ENCODE data around the gene SERPINA6. TPM values are rescaled to one million over a fixed set of nuclear protein-coding genes. Genes with fewer than 3 reads are reported as not detected.
"Not testable (repeated sequence)": the region's sequence is repeated elsewhere in the genome, so short reads cannot be mapped to it uniquely, and the experiment has no call there.

The SERPINA6 gene
- total RNA-seq, 1 donor from 2014 or later, result not detected

- ChIA-PET CTCF (no interaction called here), POLR2A (no interaction called here)
- ATAC-seq (ENCODE audit: low read depth), result no peak
- DNase-seq, result no peak
- peaks cover 17% of the 10 kb centered on the region for H3K4me1 Mint-ChIP-seq
- intact Hi-C loops (cut with micrococcal nuclease), result no loop called here
- H3K9me3 Mint-ChIP-seq, result peaks cover 6% of the 10 kb centered on the region
- H3K36me3 Mint-ChIP-seq (ENCODE audit: low read depth), result no peaks in the 10 kb centered on the region
- H3K27ac Mint-ChIP-seq, result no peak overlapping the region
- H3K4me3 Mint-ChIP-seq, result no peak overlapping the region
- no peaks in the 10 kb centered on the region for H3K27me3 Mint-ChIP-seq
- TF ChIP-seq CTCF (IDR thresholded peaks at IDR 0.05), result no peak
Measured at GRCh38 chr14:94349276-94349675, 26.1 kb upstream of the SERPINA6 start.

GRCh38 chr14:94348836-94349235 is 25.7 kb upstream of the SERPINA6 start:
- H3K27ac Mint-ChIP-seq, result no peak overlapping the region
- peaks cover 17% of the 10 kb centered on the region for H3K4me1 Mint-ChIP-seq
- no peak overlapping the region for H3K4me3 Mint-ChIP-seq
- POLR2A ChIA-PET, result no interaction called here
- CTCF ChIA-PET, result no interaction called here
- no peaks in the 10 kb centered on the region for H3K27me3 Mint-ChIP-seq
- H3K9me3 Mint-ChIP-seq, result peaks cover 6% of the 10 kb centered on the region
- ATAC-seq (ENCODE audit: low read depth) (no peak), DNase-seq (no peak)
- no peak for TF ChIP-seq CTCF (IDR thresholded peaks at IDR 0.05)
- H3K36me3 Mint-ChIP-seq (ENCODE audit: low read depth), result no peaks in the 10 kb centered on the region
- intact Hi-C loops (cut with micrococcal nuclease), result no loop called here

- peaks cover 2% of the 10 kb centered on the region for H3K9me3 Mint-ChIP-seq
- TF ChIP-seq CTCF (IDR thresholded peaks at IDR 0.05), result no peak
- POLR2A ChIA-PET, result interaction anchor here (0.8 kb wide), 1 partner anchor 1279 kb away, joined by 3 read pairs; no protein-coding TSS in a partner anchor
Measured at GRCh38 chr14:94346841-94347240, 23.7 kb upstream of the SERPINA6 start.

GRCh38 chr14:94346065-94346786 is 23.1 kb upstream of the SERPINA6 start:
- H3K27me3 Mint-ChIP-seq; H3K9me3 Mint-ChIP-seq; CTCF ChIA-PET; intact Hi-C loops (cut with micrococcal nuclease); H3K4me3 Mint-ChIP-seq; DNase-seq; H3K36me3 Mint-ChIP-seq (ENCODE audit: low read depth): not testable (repeated sequence)
- POLR2A ChIA-PET, result interaction anchor here (0.8 kb wide), 1 partner anchor 1278 kb away, joined by 3 read pairs; no protein-coding TSS in a partner anchor
- ATAC-seq (ENCODE audit: low read depth), result peak; percentile 83
- H3K4me1 Mint-ChIP-seq, result peaks cover 20% of the 10 kb centered on the region
- peak overlapping the region; percentile 82 for H3K27ac Mint-ChIP-seq

More at GRCh38 chr14:94346841-94347240, 23.7 kb upstream of the SERPINA6 start:
- CTCF ChIA-PET, result no interaction called here
- intact Hi-C loops (cut with micrococcal nuclease), result no loop called here
- peaks cover 20% of the 10 kb centered on the region for H3K4me1 Mint-ChIP-seq
- peaks cover 1% of the 10 kb centered on the region for H3K27me3 Mint-ChIP-seq
- H3K27ac Mint-ChIP-seq, result peak overlapping the region; percentile 82
- ATAC-seq (ENCODE audit: low read depth), result no peak
- DNase-seq, result no peak
- H3K36me3 Mint-ChIP-seq (ENCODE audit: low read depth), result no peaks in the 10 kb centered on the region
- H3K4me3 Mint-ChIP-seq, result no peak overlapping the region

GRCh38 chr14:94345344-94346064 is 22.4 kb upstream of the SERPINA6 start:
- DNase-seq (no peak), ATAC-seq (ENCODE audit: low read depth) (peak; percentile 34)
- ChIA-PET CTCF (no interaction called here), POLR2A (no interaction called here)
- H3K9me3 Mint-ChIP-seq, result no peaks in the 10 kb centered on the region
- peak overlapping the region; percentile 11 for H3K27ac Mint-ChIP-seq
- no peak for TF ChIP-seq CTCF (IDR thresholded peaks at IDR 0.05)
- intact Hi-C loops (cut with micrococcal nuclease), result no loop called here
- H3K27me3 Mint-ChIP-seq, result peaks cover 5% of the 10 kb centered on the region
- H3K36me3 Mint-ChIP-seq (ENCODE audit: low read depth), result no peaks in the 10 kb centered on the region
- H3K4me1 Mint-ChIP-seq, result peaks cover 20% of the 10 kb centered on the region
- H3K4me3 Mint-ChIP-seq, result no peak overlapping the region

Measured in activated B cell treated with CpG ODN at 0.5 μM for 24 hours (primary cell).